GM21723 (cell line): Measurements from ENCODE around the gene LMNTD2.
A peak's percentile ranks its signal among the peaks of the same experiment; 100 is the strongest.

Source experiments
- ATAC-seq: cut with Tn5 transposase; IDR thresholded peaks from one replicate; pipeline ENCODE4 v1.9.1; 2021; ENCODE audit warnings: mild to moderate bottlenecking, moderate library complexity; ENCODE audit not compliant: unreplicated experiment

LMNTD2 gene

GRCh38 chr11:554428-555226, 5.9 kb downstream of the LMNTD2 start:
- no peak for ATAC-seq

- no peak for ATAC-seq
These were observed 6.6 kb downstream of the LMNTD2 start for GRCh38 chr11:553988-554340.

- ATAC-seq = no peak
These were observed 7.2 kb downstream of the LMNTD2 start for GRCh38 chr11:553083-553987.

- no peak for ATAC-seq
These were observed 8.9 kb downstream of the LMNTD2 start for GRCh38 chr11:551596-551995.

GRCh38 chr11:551131-551530, 9.4 kb downstream of the LMNTD2 start:
- no peak for ATAC-seq

- ATAC-seq = no peak
These were observed 9.8 kb downstream of the LMNTD2 start for GRCh38 chr11:550746-551085.

- no peak for ATAC-seq
These were observed 10.4 kb downstream of the LMNTD2 start for GRCh38 chr11:550021-550745.

GRCh38 chr11:548700-549603, 11.6 kb downstream of the LMNTD2 start:
- no peak for ATAC-seq

- ATAC-seq = no peak
These were observed 15.4 kb downstream of the LMNTD2 start for GRCh38 chr11:545171-545570.

- no peak for ATAC-seq
These were observed 15.7 kb downstream of the LMNTD2 start for GRCh38 chr11:544817-545166.

GRCh38 chr11:541433-541885, 19.1 kb downstream of the LMNTD2 start:
- no peak for ATAC-seq

GRCh38 chr11:540583-541432, 19.7 kb downstream of the LMNTD2 start:
- no peak for ATAC-seq

GRCh38 chr11:539971-540481, 20.5 kb downstream of the LMNTD2 start:
- ATAC-seq = no peak

- no peak for ATAC-seq
These were observed 22.0 kb downstream of the LMNTD2 start for GRCh38 chr11:538431-539051.

- no peak for ATAC-seq
These were observed 22.7 kb downstream of the LMNTD2 start for GRCh38 chr11:537622-538430.

- ATAC-seq = peak; percentile 55
These were observed 23.5 kb downstream of the LMNTD2 start, which contains the start of gene LRRC56 for GRCh38 chr11:536841-537621. LRRC56 (plus strand) TSS chr11:537527; CDS start chr11:540685, 3,158 bp downstream.
